SK-N-SH (cell line): Measurements from ENCODE around the gene SLC25A24. TPM values are rescaled to one million over a fixed set of nuclear protein-coding genes. Genes with fewer than 3 reads are reported as not detected.

Source experiments
- CTCF ChIA-PET: fragments of 300-600, 350-600 bp; formaldehyde crosslinking; extraction: SDS; loops from one replicate; lab custom pipeline; 2021; lab: Yijun Ruan, JAX
- POLR2A ChIA-PET: fragments of 350-600 bp; sonication (Branson Sonifier 250); formaldehyde crosslinking; extraction: SDS; loops from one replicate; lab custom pipeline; 2020; ENCODE audit warnings: antibody characterized with exemption, inconsistent platforms; lab: Yijun Ruan, JAX
- DNase-seq: peaks from one replicate; pipeline ENCODE4 v3.0.0; 2012
- H2AFZ ChIP-seq: fragments of 200-600 bp; sonication (generic); 2 replicates; pipeline ENCODE4 v1.8.1; 2016; ENCODE audit warnings: antibody characterized with exemption, mild to moderate bottlenecking, low read depth
- H3F3A ChIP-seq: fragments of 200-600 bp; sonication (generic); replicated peaks from 2 replicates; pipeline ENCODE3; 2016; ENCODE audit warnings: antibody characterized with exemption, mild to moderate bottlenecking; ENCODE audit not compliant: insufficient read depth
- H3K27ac ChIP-seq, 2 experiments: fragments of 200-500 bp in 1 of 2; fragments of 200-600 bp in 1 of 2; sonication (Bioruptor generic) in 1 of 2; sonication (generic), shearing (Covaris generic) in 1 of 2; 2 replicates each; pipeline versions ENCODE4 v1.5.1 to v1.6.1; 2014 to 2016; ENCODE audit warnings: low read depth in 2 of 2, inconsistent platforms in 1 of 2, low read length in 1 of 2, mild to moderate bottlenecking in 1 of 2, mixed read lengths in 1 of 2
- H3K27me3 ChIP-seq: fragments of 200-600 bp; sonication (generic), shearing (Covaris generic); 2 replicates; pipeline ENCODE4 v1.6.1; 2016; ENCODE audit warnings: mixed run types; ENCODE audit not compliant: insufficient read depth
- H3K36me3 ChIP-seq, 2 experiments: fragments of 200-500 bp in 1 of 2; fragments of 200-600 bp in 1 of 2; sonication (Bioruptor generic) in 1 of 2; sonication (generic) in 1 of 2; replicated peaks in 1 of 2; 2 replicates each; pipeline versions ENCODE3 to v1.5.1; 2014 to 2016; ENCODE audit warnings: low read length in 1 of 2, mild to moderate bottlenecking in 1 of 2; ENCODE audit not compliant: insufficient read depth in 2 of 2, control insufficient read depth in 1 of 2
- H3K4me1 ChIP-seq, 2 experiments: fragments of 200-500 bp in 1 of 2; fragments of 200-600 bp in 1 of 2; sonication (Bioruptor generic) in 1 of 2; sonication (generic), shearing (Covaris generic) in 1 of 2; 2 replicates each; pipeline versions ENCODE4 v1.5.1 to v1.6.1; 2014 to 2016; ENCODE audit warnings: low read depth in 1 of 2, low read length in 1 of 2, mixed run types in 1 of 2; ENCODE audit not compliant: insufficient read depth in 2 of 2, control insufficient read depth in 1 of 2
- H3K4me2 ChIP-seq: fragments of 200-600 bp; sonication (generic), shearing (Covaris generic); 2 replicates; pipeline ENCODE4 v1.6.1; 2017; ENCODE audit warnings: mixed run types
- H3K4me3 ChIP-seq, 2 experiments: fragments of 200-500 bp in 1 of 2; fragments of 200-600 bp in 1 of 2; sonication (Bioruptor generic) in 1 of 2; sonication (generic), shearing (Covaris generic) in 1 of 2; 2 replicates each; pipeline versions ENCODE4 v1.5.1 to v1.8.1; 2014 to 2016; ENCODE audit warnings: low read depth in 2 of 2, inconsistent platforms in 1 of 2, low read length in 1 of 2, mild to moderate bottlenecking in 1 of 2, mixed read lengths in 1 of 2, moderate library complexity in 1 of 2
- H3K79me2 ChIP-seq: fragments of 200-600 bp; sonication (generic); 2 replicates; pipeline ENCODE4 v1.8.1; 2017; ENCODE audit warnings: mild to moderate bottlenecking; ENCODE audit not compliant: insufficient read depth
- H3K9ac ChIP-seq: fragments of 200-600 bp; sonication (generic); 2 replicates; pipeline ENCODE4 v1.6.1; 2017; ENCODE audit warnings: mixed run types
- H3K9me2 ChIP-seq: fragments of 200-600 bp; sonication (generic); 2 replicates; pipeline ENCODE4 v1.6.1; 2017; ENCODE audit warnings: mixed run types
- H3K9me3 ChIP-seq: fragments of 200-600 bp; sonication (generic); 2 replicates; pipeline ENCODE4 v1.6.1; 2017; ENCODE audit warnings: mixed run types, mild to moderate bottlenecking, moderate library complexity
- H4K20me1 ChIP-seq: fragments of 200-600 bp; sonication (generic); 2 replicates; pipeline ENCODE4 v1.6.1; 2017; ENCODE audit warnings: mild to moderate bottlenecking, mixed run types; ENCODE audit not compliant: insufficient read depth
- CHD2 ChIP-seq: fragments of 150-350 bp; IDR thresholded peaks from 2 replicates; pipeline ENCODE4 v1.6.1; 2018; ENCODE audit warnings: low read length; ENCODE audit not compliant: partially characterized antibody
- ELF1 ChIP-seq: IDR thresholded peaks from 2 replicates; pipeline ENCODE4 v1.4.0; 2012
- EZH2phosphoT487 ChIP-seq: fragments of 200-600 bp; sonication (generic); IDR thresholded peaks from 2 replicates; pipeline ENCODE4 v1.6.1; 2017; ENCODE audit warnings: low read depth, mixed run types, mild to moderate bottlenecking, antibody characterized with exemption, moderate library complexity, borderline replicate concordance
- FOSL2 ChIP-seq: IDR thresholded peaks from 2 replicates; pipeline ENCODE4 v1.4.0; 2012; ENCODE audit warnings: low read depth, mild to moderate bottlenecking, moderate library complexity, borderline replicate concordance
- FOXJ3 ChIP-seq: sonication (generic); formaldehyde crosslinking; IDR thresholded peaks from 2 replicates; pipeline ENCODE4 v1.5.1; 2020; ENCODE audit warnings: mild to moderate bottlenecking, missing genetic modification reagents
- MEF2A ChIP-seq: IDR thresholded peaks from 2 replicates; pipeline ENCODE4 v1.4.0; 2012; ENCODE audit warnings: low read depth, borderline replicate concordance
- MXI1 ChIP-seq: IDR thresholded peaks from 2 replicates; pipeline ENCODE4 v1.6.1; 2012; ENCODE audit warnings: mild to moderate bottlenecking, low read depth, low read length, improper control_type of control experiment
- NFIC ChIP-seq: IDR thresholded peaks from 2 replicates; pipeline ENCODE4 v1.4.0; 2012; ENCODE audit warnings: borderline replicate concordance
- SIN3A ChIP-seq: IDR thresholded peaks from 2 replicates; pipeline ENCODE4 v1.6.1; 2012; ENCODE audit warnings: low read depth, mild to moderate bottlenecking, low read length, moderate library complexity, borderline replicate concordance
- TCF12 ChIP-seq: IDR thresholded peaks from 2 replicates; pipeline ENCODE4 v1.4.0; 2012
- USF1 ChIP-seq: IDR thresholded peaks from 2 replicates; pipeline ENCODE4 v1.4.0; 2012; ENCODE audit warnings: low read depth, borderline replicate concordance
- YY1 ChIP-seq: IDR thresholded peaks from 2 replicates; pipeline ENCODE4 v1.4.0; 2012; ENCODE audit warnings: low read depth, mild to moderate bottlenecking
- WGBS: methylation state at CpG from one replicate; pipeline ENCODE4 v1.1.6; 2017; ENCODE audit warnings: low lambda C conversion rate; 5-methylcytosine and 5-hydroxymethylcytosine counted together
- polyA plus RNA-seq, 3 experiments: library from polyadenylated mRNA; depleted of rRNA; stranded (reverse); fragments of >200 nt; gene quantifications; 2 replicates each; pipeline ENCODE4 v1.2.3, GENCODE V29; 2012
- TF ChIP-seq, protein P1 (sequence below): IDR thresholded peaks from 2 replicates; pipeline ENCODE4; 2012
- TF ChIP-seq, protein P2 (sequence below): fragments of 150-350 bp; IDR thresholded peaks from 2 replicates; pipeline ENCODE4 v1.6.1; 2017; ENCODE audit warnings: antibody characterized with exemption, low read length, low read depth, borderline replicate concordance
- TF ChIP-seq, protein P3 (sequence below): IDR thresholded peaks from 2 replicates; pipeline ENCODE4 v1.4.0; 2012; ENCODE audit warnings: low read depth

SLC25A24 gene
- polyA plus RNA-seq, 1 of the 3 experiments (the other 2 are of a cell fraction): 11.3 TPM

- peak; percentile 23; the same call in 1 of the 2 replicates for TF ChIP-seq SIN3A
- peak; percentile 54; the same call in 1 of the 2 replicates for TF ChIP-seq YY1
- TF ChIP-seq EZH2phosphoT487: no peak
- TF ChIP-seq ELF1: no peak
- TF ChIP-seq, protein P1, sequence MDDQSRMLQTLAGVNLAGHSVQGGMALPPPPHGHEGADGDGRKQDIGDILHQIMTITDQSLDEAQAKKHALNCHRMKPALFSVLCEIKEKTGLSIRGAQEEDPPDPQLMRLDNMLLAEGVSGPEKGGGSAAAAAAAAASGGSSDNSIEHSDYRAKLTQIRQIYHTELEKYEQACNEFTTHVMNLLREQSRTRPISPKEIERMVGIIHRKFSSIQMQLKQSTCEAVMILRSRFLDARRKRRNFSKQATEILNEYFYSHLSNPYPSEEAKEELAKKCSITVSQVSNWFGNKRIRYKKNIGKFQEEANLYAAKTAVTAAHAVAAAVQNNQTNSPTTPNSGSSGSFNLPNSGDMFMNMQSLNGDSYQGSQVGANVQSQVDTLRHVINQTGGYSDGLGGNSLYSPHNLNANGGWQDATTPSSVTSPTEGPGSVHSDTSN: no peak
- TF ChIP-seq, protein P2, sequence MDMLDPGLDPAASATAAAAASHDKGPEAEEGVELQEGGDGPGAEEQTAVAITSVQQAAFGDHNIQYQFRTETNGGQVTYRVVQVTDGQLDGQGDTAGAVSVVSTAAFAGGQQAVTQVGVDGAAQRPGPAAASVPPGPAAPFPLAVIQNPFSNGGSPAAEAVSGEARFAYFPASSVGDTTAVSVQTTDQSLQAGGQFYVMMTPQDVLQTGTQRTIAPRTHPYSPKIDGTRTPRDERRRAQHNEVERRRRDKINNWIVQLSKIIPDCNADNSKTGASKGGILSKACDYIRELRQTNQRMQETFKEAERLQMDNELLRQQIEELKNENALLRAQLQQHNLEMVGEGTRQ: no peak
- no peak for TF ChIP-seq CHD2
- no peak for TF ChIP-seq USF1
- TF ChIP-seq TCF12: no peak; the same call in 1 of the 2 replicates
- TF ChIP-seq FOSL2: no peak
- no peak for TF ChIP-seq NFIC
Measured at GRCh38 chr1:108200687-108201051, 526 bp upstream of the SLC25A24 start (continued).

DNA sequence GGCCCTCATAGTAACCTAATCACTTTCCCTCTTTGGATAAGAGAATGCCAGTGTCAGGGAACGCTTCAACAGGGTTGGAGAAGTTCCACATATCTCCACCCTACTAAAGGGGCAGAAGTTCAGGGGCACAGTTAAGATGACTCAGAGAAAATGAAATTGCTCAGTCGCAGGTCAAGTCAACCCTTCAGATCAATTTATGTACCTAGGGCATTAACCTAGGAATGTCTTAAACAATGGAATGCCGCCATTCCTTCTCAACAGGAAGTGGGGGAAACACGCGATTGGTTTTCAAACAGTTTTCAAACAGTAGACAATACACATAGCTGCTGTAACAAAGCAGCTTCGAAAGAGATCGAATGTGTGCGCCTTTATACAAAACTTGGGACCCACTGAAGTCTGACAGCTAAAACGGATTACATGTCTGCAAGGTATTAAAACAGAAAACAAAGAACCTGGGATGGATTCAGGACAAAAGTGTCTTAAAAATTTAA lies 897 bp downstream of the SLC25A24 start:
- Histone ChIP-seq H3K27me3 (no peaks in the 10 kb centered on the region), H4K20me1 (no peaks in the 10 kb centered on the region), H3K9ac (peak overlapping the region; percentile 95), H3K4me1 (peaks cover 7 to 12% of the 10 kb centered on the region in 2 experiments; a peak in 3 of 4 replicates), H3K9me3 (no peaks in the 10 kb centered on the region), H3K4me3 (peak overlapping the region; percentile 81 to 85), H3K79me2 (peaks cover 62% of the 10 kb centered on the region), H3K27ac (peak overlapping the region; percentile 71 to 79), H2AFZ (peak overlapping the region; percentile 55), H3K36me3 (peaks cover 28 to 37% of the 10 kb centered on the region in 2 experiments), H3K4me2 (peak overlapping the region; percentile 88), H3K9me2 (no peaks in the 10 kb centered on the region), H3F3A (peaks cover 7% of the 10 kb centered on the region)
- ChIA-PET CTCF (interaction anchor here (1.5 to 2.2 kb wide), 2 partner anchors 23 to 417 kb away, joined by 6 to 14 read pairs; no protein-coding TSS in a partner anchor), POLR2A (interaction anchor here (1.6 kb wide), 1 partner anchor 361 kb away, joined by 7 read pairs; the partner anchor contains the start of gene EEIG2)
- peak; percentile 44 for DNase-seq
- 2% methylated on average over 9 of the region's 9 CpGs for WGBS
- TF ChIP-seq MXI1: peak; percentile 39; the same call in 1 of the 2 replicates
- no peak for TF ChIP-seq MEF2A
- peak; percentile 65; the same call in 1 of the 2 replicates for TF ChIP-seq YY1
- no peak for TF ChIP-seq FOXJ3
- TF ChIP-seq, protein P3, sequence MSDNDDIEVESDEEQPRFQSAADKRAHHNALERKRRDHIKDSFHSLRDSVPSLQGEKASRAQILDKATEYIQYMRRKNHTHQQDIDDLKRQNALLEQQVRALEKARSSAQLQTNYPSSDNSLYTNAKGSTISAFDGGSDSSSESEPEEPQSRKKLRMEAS: peak; percentile 62; the same call in 1 of the 2 replicates
